H9 (cell line): ENCODE results near the gene FN1. TPM values are rescaled to one million over a fixed set of nuclear protein-coding genes. Genes with fewer than 3 reads are reported as not detected.

ENCODE experiments used
- DNase-seq: peaks from one replicate; pipeline ENCODE4 v3.0.0-alpha.2; 2017
- H2AFZ ChIP-seq: one replicate; pipeline ENCODE4 v1.6.1; 2013; ENCODE audit warnings: mild to moderate bottlenecking, low read length, control low read depth, moderate library complexity
- H2AK5ac ChIP-seq: 2 replicates; pipeline ENCODE4 v1.6.1; 2013; ENCODE audit warnings: low read length, control low read depth, mixed read lengths; ENCODE audit not compliant: insufficient read length
- H2BK120ac ChIP-seq: one replicate; pipeline ENCODE4 v1.6.1; 2013; ENCODE audit warnings: low read depth, mild to moderate bottlenecking, low read length, control low read depth, inconsistent platforms; ENCODE audit not compliant: poor library complexity, severe bottlenecking
- H2BK12ac ChIP-seq: 2 replicates; pipeline ENCODE4 v1.6.1; 2013; ENCODE audit warnings: low read length, control low read depth, mixed read lengths, low read depth; ENCODE audit not compliant: insufficient read length
- H2BK15ac ChIP-seq: 2 replicates; pipeline ENCODE4 v1.6.1; 2013; ENCODE audit warnings: low read depth, low read length, control low read depth
- H2BK20ac ChIP-seq: one replicate; pipeline ENCODE4 v1.6.1; 2013; ENCODE audit warnings: low read depth, mild to moderate bottlenecking, low read length, control low read depth, inconsistent platforms; ENCODE audit not compliant: poor library complexity, severe bottlenecking
- H2BK5ac ChIP-seq: 2 replicates; pipeline ENCODE4 v1.6.1; 2013; ENCODE audit warnings: low read length, control low read depth, mixed read lengths; ENCODE audit not compliant: insufficient read length
- H3K14ac ChIP-seq: 2 replicates; pipeline ENCODE4 v1.6.1; 2013; ENCODE audit warnings: low read length, control low read depth; ENCODE audit not compliant: insufficient read depth
- H3K18ac ChIP-seq: 2 replicates; pipeline ENCODE4 v1.6.1; 2013; ENCODE audit warnings: low read depth, mild to moderate bottlenecking, mixed read lengths, low read length, control low read depth; ENCODE audit not compliant: insufficient read length
- H3K23ac ChIP-seq: 2 replicates; pipeline ENCODE4 v1.6.1; 2013; ENCODE audit warnings: low read length, control low read depth, mixed read lengths, low read depth; ENCODE audit not compliant: insufficient read length
- H3K23me2 ChIP-seq: 2 replicates; pipeline ENCODE4 v1.6.1; 2013; ENCODE audit warnings: low read depth, mild to moderate bottlenecking, mixed read lengths, low read length, control low read depth; ENCODE audit not compliant: insufficient read length, poor library complexity, severe bottlenecking
- H3K27ac ChIP-seq: 2 replicates; pipeline ENCODE4 v1.5.1; 2013; ENCODE audit warnings: low read length, control low read depth, mixed read lengths, low read depth; ENCODE audit not compliant: insufficient read length
- H3K27me3 ChIP-seq: 2 replicates; pipeline ENCODE4 v1.6.1; 2013; ENCODE audit warnings: low read length, control low read depth, inconsistent platforms; ENCODE audit not compliant: insufficient read depth
- H3K4ac ChIP-seq: 2 replicates; pipeline ENCODE4 v1.6.1; 2013; ENCODE audit warnings: low read depth, mild to moderate bottlenecking, control low read depth, inconsistent platforms, low read length, moderate library complexity
- H3K4me1 ChIP-seq: 2 replicates; pipeline ENCODE4 v1.6.1; 2013; ENCODE audit warnings: low read length, control low read depth, inconsistent platforms; ENCODE audit not compliant: insufficient read depth
- H3K4me2 ChIP-seq: 2 replicates; pipeline ENCODE4 v1.6.1; 2013; ENCODE audit warnings: low read length, control low read depth, mixed read lengths; ENCODE audit not compliant: insufficient read length, insufficient read depth
- H3K56ac ChIP-seq: 2 replicates; pipeline ENCODE4 v1.6.1; 2013; ENCODE audit warnings: low read depth, mild to moderate bottlenecking, mixed read lengths, low read length, control low read depth; ENCODE audit not compliant: insufficient read length
- H3K79me1 ChIP-seq: 2 replicates; pipeline ENCODE4 v1.6.1; 2013; ENCODE audit warnings: low read depth, mild to moderate bottlenecking, moderate library complexity, low read length, control low read depth, inconsistent platforms; ENCODE audit not compliant: insufficient read depth, poor library complexity, severe bottlenecking
- H3K79me2 ChIP-seq: 2 replicates; pipeline ENCODE4 v1.6.1; 2013; ENCODE audit warnings: low read length, control low read depth, inconsistent platforms; ENCODE audit not compliant: insufficient read depth
- H3K9ac ChIP-seq: 2 replicates; pipeline ENCODE4 v1.6.1; 2013; ENCODE audit warnings: low read length, control low read depth, mixed read lengths; ENCODE audit not compliant: insufficient read length; ENCODE audit errors: extremely low read depth
- H3K9me3 ChIP-seq: one replicate; pipeline ENCODE4 v1.6.1; 2013; ENCODE audit warnings: low read depth, low read length, inconsistent platforms; ENCODE audit not compliant: control insufficient read depth
- H3T11ph ChIP-seq: one replicate; pipeline ENCODE4 v1.6.1; 2013; ENCODE audit warnings: mild to moderate bottlenecking, low read length, control low read depth, inconsistent platforms
- H4K20me1 ChIP-seq: one replicate; pipeline ENCODE4 v1.6.1; 2013; ENCODE audit not compliant: control insufficient read depth, insufficient read length, insufficient read depth
- H4K5ac ChIP-seq: 2 replicates; pipeline ENCODE4 v1.6.1; 2013; ENCODE audit warnings: low read depth, mild to moderate bottlenecking, mixed read lengths, low read length, control low read depth; ENCODE audit not compliant: insufficient read length
- H4K8ac ChIP-seq: replicated peaks from 2 replicates; pipeline ENCODE4 v1.6.1; 2013; ENCODE audit warnings: low read length, control low read depth, mixed read lengths, low read depth; ENCODE audit not compliant: insufficient read length
- H4K91ac ChIP-seq: 2 replicates; pipeline ENCODE4 v1.6.1; 2013; ENCODE audit warnings: low read depth, mild to moderate bottlenecking, moderate library complexity, mixed read lengths, low read length, control low read depth; ENCODE audit not compliant: insufficient read length
- H3K27ac Mint-ChIP-seq, 3 experiments: 2 replicates in 2 of 3; 3 replicates in 1 of 3; pipeline ENCODE4 v1.8.0; 2020 to 2021; ENCODE audit warnings: mixed read lengths in 3 of 3, mild to moderate bottlenecking in 1 of 3, moderate library complexity in 1 of 3
- H3K27me3 Mint-ChIP-seq: 2 replicates; pipeline ENCODE4 v1.8.0; 2021; ENCODE audit warnings: low read depth, mild to moderate bottlenecking, moderate library complexity, mixed read lengths
- H3K36me3 Mint-ChIP-seq, 3 experiments: 2 replicates in 2 of 3; 3 replicates in 1 of 3; pipeline ENCODE4 v1.8.0; 2020 to 2021; ENCODE audit warnings: low read depth in 3 of 3, mixed read lengths in 3 of 3; ENCODE audit not compliant: insufficient read depth in 1 of 3
- H3K4me1 Mint-ChIP-seq, 2 experiments: 2 replicates each; pipeline ENCODE4 v1.8.0; 2020; ENCODE audit warnings: mixed read lengths in 2 of 2
- H3K4me3 Mint-ChIP-seq, 2 experiments: 2 replicates in 1 of 2; 3 replicates in 1 of 2; pipeline ENCODE4 v1.8.0; 2020 to 2021; ENCODE audit warnings: mild to moderate bottlenecking in 2 of 2, mixed read lengths in 2 of 2, moderate library complexity in 1 of 2
- H3K9me3 Mint-ChIP-seq, 2 experiments: 2 replicates in 1 of 2; 3 replicates in 1 of 2; pipeline ENCODE4 v1.8.0; 2020; ENCODE audit warnings: mild to moderate bottlenecking in 2 of 2, mixed read lengths in 2 of 2, moderate library complexity in 1 of 2
- CTCF ChIP-seq: fragments of 200-600 bp; sonication (generic); conservative IDR thresholded peaks from 3 replicates; pipeline ENCODE4 v1.8.0; 2021; ENCODE audit warnings: antibody characterized with exemption, mild to moderate bottlenecking
- WGBS: extraction: QIAGEN DNeasy Blood & Tissue Kit; methylation state at CpG from one replicate; pipeline ENCODE4 v1.1.7; 2013; ENCODE audit warnings: missing lambda C conversion rate, low lambda C conversion rate, mixed read lengths; ENCODE audit not compliant: insufficient read length; ENCODE audit errors: extremely low coverage; 5-methylcytosine and 5-hydroxymethylcytosine counted together
- total RNA-seq: library from RNA; stranded (reverse); gene quantifications from 2 replicates; pipeline ENCODE4 v1.2.1, GENCODE V29; 2021

The FN1 gene
- total RNA-seq, 1 experiment from 2014 or later = 56.0 TPM

DNA sequence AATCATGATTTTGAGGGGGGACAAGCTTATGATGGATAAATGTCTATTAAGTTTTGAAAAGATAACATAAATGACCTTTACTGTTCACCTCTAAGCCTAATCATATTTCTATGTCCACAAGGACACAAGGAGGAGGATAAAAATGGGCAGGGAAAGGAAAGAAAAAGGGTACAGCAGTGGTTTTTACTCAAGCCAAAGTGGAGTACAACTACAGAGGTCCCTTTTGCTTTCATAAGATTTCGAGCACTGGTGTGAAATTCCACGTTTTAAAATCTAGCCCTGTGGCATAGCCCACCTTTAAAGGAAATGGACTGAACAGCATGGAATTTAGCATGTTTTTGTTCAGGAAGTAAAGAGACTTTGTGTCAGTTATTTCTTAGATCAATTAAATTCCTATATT lies 19.2 kb downstream of the FN1 start:
- Histone ChIP-seq H3K9ac (no peak overlapping the region), H3K23ac (no peak overlapping the region), H2BK12ac (no peak overlapping the region), H3K4me1 (no peaks in the 10 kb centered on the region), H2BK20ac (no peak overlapping the region), H2AK5ac (no peak overlapping the region), H4K5ac (no peak overlapping the region), H2BK15ac (no peak overlapping the region), H3K4me2 (no peak overlapping the region), H2AFZ (no peak overlapping the region), H3K14ac (no peak overlapping the region), H3K79me1 (no peaks in the 10 kb centered on the region), H3K4ac (no peak overlapping the region), H3K23me2 (no peaks in the 10 kb centered on the region), H4K8ac (no peak overlapping the region), H4K20me1 (no peaks in the 10 kb centered on the region), H3K18ac (no peak overlapping the region), H3K56ac (no peak overlapping the region), H3T11ph (no peak overlapping the region), H2BK120ac (no peak overlapping the region), H3K27ac (no peak overlapping the region), H4K91ac (no peak overlapping the region), H3K9me3 (no peaks in the 10 kb centered on the region), H3K79me2 (no peaks in the 10 kb centered on the region), H2BK5ac (no peak overlapping the region), H3K27me3 (no peaks in the 10 kb centered on the region)
- Mint-ChIP-seq H3K9me3 (no peaks in the 10 kb centered on the region), H3K4me3 (no peak overlapping the region), H3K4me1 (peaks cover 0 to 4% of the 10 kb centered on the region in 2 experiments; a peak in 2 of 4 replicates), H3K27ac (no peak overlapping the region), H3K27me3 (no peaks in the 10 kb centered on the region), H3K36me3 (peaks cover 4 to 7% (median 6%) of the 10 kb centered on the region in 3 experiments; a peak in 5 of 7 replicates)
- no CpG with 5 or more reads among the region's 2 CpGs for WGBS
- DNase-seq = no peak
- TF ChIP-seq CTCF = no peak
